ENCODE results near the gene FAM89B.

The FAM89B gene

DNA sequence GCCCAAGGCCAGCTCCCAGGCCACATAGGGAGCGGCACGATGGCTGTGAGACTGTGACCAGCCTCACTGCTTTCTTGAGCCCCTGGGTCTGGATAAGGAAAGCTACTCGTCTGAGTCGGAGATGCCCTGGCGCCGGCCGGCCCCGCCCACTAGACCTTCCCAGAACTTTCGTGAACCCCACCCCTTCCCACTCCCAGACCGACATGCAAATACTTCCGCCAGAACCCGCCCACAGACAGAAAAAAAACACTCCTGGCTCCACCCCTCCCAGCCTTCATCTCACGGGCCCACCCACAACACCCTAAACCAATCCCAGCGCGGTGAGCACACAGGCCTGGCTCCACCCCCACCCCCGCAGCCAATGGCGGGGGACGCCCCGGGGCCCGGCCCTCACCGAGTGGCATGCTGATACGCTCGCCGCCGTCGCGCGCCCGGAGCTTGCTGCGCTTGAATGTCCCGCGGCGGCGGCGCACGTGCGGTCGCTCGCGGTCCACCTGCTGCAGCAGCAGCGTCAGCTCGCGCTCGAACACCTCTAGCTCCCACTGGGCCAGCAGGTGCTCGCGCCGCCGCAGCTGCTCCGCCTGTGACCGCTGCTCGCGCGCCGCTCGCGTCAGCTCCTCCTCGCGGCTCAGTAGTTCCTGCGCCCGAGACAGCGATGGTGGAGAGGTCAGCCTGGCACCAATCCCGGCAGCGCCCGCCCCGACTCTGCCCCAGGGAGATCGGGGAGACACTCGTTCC is 34.7 kb downstream of the FAM89B start:
- peak in 1 of 2 experiments; percentile 67 for DNase-seq (ENCODE audit: low spot score in 2 of 2)
- H3K4me3 ChIP-seq, result no peak overlapping the region
- no peaks in the 10 kb centered on the region for H3K9me3 ChIP-seq
- no peaks in the 10 kb centered on the region for H3K27me3 ChIP-seq (ENCODE audit: low read depth)
- in situ Hi-C loops (cut with MboI; ENCODE audit: low sequenced_read_pairs), result no loop called here
- H3K36me3 ChIP-seq (replicated peaks), result peaks cover 19% of the 10 kb centered on the region
- H3K4me1 ChIP-seq, result peaks cover 2% of the 10 kb centered on the region; the same call in 1 of the 2 replicates

DNA sequence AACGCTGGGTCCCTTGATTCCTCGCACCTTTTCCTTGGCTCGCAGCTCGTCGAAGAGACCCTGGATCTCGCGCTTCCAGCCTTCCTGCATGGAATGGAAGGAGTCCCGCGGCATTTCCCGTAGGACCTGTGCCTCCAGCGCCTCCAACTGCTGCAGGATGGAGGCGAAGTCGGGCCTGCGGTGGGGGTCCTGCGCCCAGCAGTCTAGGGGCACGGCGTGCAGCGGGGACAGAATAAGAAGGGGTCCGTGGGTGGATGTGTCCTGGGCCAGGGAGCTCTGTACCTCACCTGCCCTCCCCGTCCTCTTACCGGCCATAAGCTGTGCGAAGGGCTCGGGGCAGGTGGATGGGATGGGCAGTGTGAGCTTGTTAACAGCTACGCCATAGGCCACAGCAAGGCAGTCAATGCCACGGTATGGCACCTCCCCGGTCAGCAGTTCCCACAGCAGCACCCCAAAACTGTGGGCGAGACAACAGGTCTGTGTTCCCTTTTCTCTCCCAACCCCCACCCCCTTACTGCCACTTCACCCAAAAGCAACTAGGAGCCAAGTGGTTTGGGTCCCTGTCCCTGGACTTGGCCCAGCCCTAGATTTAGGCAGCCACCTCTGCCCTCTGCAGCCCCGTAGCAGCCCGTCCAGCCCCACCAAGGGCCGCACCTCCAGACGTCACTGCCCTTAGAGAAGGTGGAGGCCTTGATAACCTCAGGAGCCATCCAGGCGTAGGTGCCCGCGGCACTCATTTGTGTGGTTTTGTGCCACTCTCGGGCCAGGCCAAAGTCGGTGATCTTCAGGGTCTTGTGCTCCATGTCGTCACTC is 35.5 kb downstream of the FAM89B start:
- Histone ChIP-seq H3K4me3 (no peak overlapping the region), H3K9me3 (no peaks in the 10 kb centered on the region), H3K4me1 (peaks cover 3% of the 10 kb centered on the region; the same call in 1 of the 2 replicates), H3K27me3 (ENCODE audit: low read depth) (no peaks in the 10 kb centered on the region), H3K36me3 (replicated peaks) (peaks cover 19% of the 10 kb centered on the region)
- DNase-seq (ENCODE audit: low spot score in 2 of 2), result no peak
- in situ Hi-C loops (cut with MboI; ENCODE audit: low sequenced_read_pairs), result no loop called here

DNA sequence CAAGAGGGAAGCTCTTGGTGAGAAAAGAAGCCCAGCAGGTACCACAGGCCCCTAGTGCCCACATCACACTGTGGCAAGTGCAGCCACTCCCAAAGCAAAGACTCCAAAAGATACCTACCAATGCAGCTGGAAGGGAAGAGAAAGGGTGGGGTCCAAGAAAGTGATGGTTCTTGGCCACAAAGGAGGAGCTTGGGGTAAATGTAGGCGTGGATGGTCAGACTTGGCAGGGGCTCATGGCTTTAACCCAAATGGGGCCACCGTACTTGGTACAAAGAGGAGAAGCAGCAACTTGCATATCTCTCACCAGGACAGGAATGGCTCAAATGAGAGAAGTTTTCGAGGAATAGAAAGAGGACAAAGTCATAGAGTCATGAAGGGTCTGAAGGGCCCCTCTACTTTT is 36.9 kb downstream of the FAM89B start:
- Histone ChIP-seq H3K4me1 (peaks cover 7% of the 10 kb centered on the region), H3K9me3 (no peaks in the 10 kb centered on the region), H3K36me3 (replicated peaks) (peaks cover 15% of the 10 kb centered on the region)

DNA sequence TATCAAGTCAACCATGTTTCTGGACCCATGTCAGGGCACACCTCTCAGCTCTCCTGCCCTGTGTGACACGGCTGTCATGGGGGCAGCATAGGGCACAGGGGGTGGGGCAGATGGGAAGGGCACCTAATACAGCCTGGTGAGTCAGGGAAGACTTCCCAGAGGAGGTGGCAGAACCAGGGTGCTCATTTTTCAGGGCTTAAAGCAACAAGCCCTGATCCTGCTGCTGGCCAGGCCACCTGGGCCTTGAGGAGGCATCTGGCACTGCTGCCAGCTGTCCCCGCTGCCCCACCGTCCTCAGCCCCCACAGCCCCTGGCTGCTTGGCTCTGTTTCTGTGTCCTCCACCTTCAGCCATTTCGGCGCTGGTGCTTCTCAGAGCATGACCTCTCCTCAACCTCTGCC is 37.3 kb downstream of the FAM89B start:
- Histone ChIP-seq H3K4me1 (peaks cover 7% of the 10 kb centered on the region), H3K36me3 (replicated peaks) (peaks cover 10% of the 10 kb centered on the region), H3K27me3 (ENCODE audit: low read depth) (no peaks in the 10 kb centered on the region), H3K4me3 (no peak overlapping the region), H3K9me3 (no peaks in the 10 kb centered on the region)
- no peak for DNase-seq (ENCODE audit: low spot score in 2 of 2)
- in situ Hi-C loops (cut with MboI; ENCODE audit: low sequenced_read_pairs), result no loop called here

More for the DNA sequence above, 36.9 kb downstream of the FAM89B start:
- Histone ChIP-seq H3K27me3 (ENCODE audit: low read depth) (no peaks in the 10 kb centered on the region), H3K4me3 (no peak overlapping the region)
- in situ Hi-C loops (cut with MboI; ENCODE audit: low sequenced_read_pairs), result no loop called here
- no peak for DNase-seq (ENCODE audit: low spot score in 2 of 2)

DNA sequence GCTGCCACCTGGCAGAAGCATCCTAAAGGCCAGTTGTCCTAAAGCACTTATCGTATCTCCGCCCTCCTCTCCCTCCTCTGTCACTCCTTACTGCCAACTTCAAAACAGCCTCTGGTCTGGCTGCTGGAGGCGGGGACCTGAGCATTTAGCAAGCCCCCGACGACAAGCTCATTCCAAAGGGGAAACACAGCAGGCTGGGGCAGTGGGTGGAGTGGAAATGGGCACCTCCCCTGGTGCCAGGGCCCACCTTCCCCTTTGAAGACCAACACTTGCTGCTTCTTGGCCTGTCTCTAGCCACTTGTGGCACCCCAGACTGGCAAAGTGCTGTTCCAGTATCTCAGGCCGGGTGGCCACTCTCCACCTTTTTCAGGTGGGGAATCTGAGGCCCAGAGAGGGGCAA is 38.1 kb downstream of the FAM89B start:
- in situ Hi-C loops (cut with MboI; ENCODE audit: low sequenced_read_pairs), result no loop called here

DNA sequence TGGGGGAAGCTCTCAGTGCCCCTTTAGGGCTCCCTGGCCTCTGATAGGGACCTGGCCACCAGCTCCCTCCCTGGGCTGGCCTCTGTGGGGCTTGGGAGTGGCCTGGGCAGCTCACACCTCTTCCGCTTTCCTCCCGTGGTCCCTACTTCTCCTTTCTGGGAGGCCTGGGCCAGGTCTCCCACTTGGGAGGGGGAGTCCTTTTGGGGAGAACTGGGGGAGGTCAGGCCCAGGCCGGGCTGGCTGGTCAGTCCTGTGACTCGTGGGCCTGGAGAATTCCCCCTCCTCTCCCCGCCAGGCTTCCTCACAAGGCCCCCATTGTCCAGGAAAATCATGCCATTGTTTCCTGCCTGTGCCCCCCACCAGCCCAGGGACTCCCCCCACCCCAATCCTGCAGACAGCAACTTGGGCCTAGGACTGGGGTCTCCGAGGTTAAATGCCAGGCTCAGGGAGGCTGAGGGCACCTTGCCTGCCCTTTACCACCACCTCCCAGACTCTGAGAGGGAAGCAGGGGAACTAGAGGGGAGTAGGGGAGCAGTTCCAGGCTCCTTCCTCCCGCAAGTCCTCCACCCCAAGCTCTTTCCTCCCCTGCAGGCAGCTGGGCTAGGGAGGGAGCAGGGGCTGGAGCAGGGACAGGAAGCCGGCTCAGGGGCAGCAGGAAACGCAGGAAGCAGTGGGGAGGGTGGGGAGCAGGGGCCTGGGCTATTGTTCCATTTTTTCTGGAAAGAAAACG is 38.9 kb downstream of the FAM89B start:
- peaks cover 7% of the 10 kb centered on the region for H3K4me1 ChIP-seq
- in situ Hi-C loops (cut with MboI; ENCODE audit: low sequenced_read_pairs), result no loop called here
- H3K36me3 ChIP-seq (replicated peaks), result no peaks in the 10 kb centered on the region; the same call in 1 of the 2 replicates
- H3K9me3 ChIP-seq, result no peaks in the 10 kb centered on the region
- no peak overlapping the region for H3K4me3 ChIP-seq
- H3K27me3 ChIP-seq (ENCODE audit: low read depth), result no peaks in the 10 kb centered on the region
- no peak for DNase-seq (ENCODE audit: low spot score in 2 of 2)

More for the DNA sequence above, 38.1 kb downstream of the FAM89B start:
- Histone ChIP-seq H3K9me3 (no peaks in the 10 kb centered on the region), H3K4me3 (no peak overlapping the region), H3K36me3 (replicated peaks) (peaks cover 6% of the 10 kb centered on the region; the same call in 1 of the 2 replicates), H3K27me3 (ENCODE audit: low read depth) (no peaks in the 10 kb centered on the region), H3K4me1 (peaks cover 7% of the 10 kb centered on the region)
- no peak for DNase-seq (ENCODE audit: low spot score in 2 of 2)

DNA sequence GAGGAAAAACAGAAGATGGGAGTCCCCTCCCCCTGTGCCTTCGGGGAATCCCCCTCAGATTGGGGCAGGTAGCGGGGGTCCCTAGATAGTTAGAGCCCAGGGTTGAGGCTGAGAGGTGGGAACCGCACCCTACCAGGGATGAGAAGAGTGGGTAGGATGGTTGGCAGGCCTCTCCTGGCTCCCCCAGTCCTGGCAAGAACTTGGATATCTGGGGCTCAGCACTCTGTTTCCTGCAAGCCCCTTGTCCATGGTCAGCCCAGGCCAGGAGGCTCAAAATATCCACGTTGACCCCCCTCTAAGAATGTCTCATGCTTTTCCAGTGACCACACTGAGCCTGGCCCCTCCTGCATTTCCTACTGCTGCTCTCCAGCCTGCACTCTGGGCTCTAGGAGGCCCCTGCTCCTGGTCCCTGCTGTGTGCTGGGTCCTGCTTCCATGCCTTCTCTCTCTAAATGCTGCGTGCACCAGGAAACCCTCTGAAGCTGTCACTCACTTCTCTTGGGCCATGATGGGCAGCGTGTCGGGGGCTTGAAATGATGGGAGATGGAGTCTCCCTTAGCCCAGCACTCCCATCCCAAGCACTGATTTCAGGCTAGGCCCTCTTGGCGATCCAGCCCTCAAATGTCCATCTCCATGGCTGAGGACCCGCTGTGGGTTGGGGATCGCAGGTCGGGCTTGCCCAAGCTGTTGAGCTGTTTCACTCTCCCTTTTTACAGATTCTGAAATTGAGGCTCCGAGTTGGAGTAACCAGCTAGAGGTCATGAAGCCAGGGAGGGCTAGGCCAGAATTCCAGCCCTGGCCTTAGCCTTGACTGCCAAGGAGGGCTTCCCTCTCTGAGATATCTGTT is 39.6 kb downstream of the FAM89B start:
- Histone ChIP-seq H3K27me3 (ENCODE audit: low read depth) (no peaks in the 10 kb centered on the region), H3K36me3 (replicated peaks) (peaks cover 5% of the 10 kb centered on the region), H3K4me3 (no peak overlapping the region), H3K4me1 (peaks cover 9% of the 10 kb centered on the region), H3K9me3 (no peaks in the 10 kb centered on the region)
- no peak for DNase-seq (ENCODE audit: low spot score in 2 of 2)
- in situ Hi-C loops (cut with MboI; ENCODE audit: low sequenced_read_pairs), result no loop called here

DNA sequence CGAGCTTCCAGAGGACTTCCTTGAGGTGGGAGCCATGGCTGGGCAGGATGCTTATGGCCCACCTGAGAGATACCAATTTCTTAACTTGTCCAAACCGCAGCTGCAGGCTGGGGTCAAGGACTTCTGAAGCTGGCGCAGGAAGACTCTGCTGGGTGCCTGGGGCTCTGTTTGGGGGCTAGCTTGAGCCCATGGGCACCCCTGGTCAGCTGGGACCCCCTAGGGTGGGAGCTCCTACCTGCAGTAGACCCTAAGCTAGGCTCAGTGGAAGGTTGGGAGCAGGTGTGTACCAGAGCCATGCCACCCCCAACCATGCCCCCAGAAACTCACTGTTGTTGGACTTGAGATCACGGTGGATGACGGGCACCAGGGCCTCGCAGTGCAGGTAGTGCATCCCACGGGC is 40.4 kb downstream of the FAM89B start:
- no peaks in the 10 kb centered on the region for H3K27me3 ChIP-seq (ENCODE audit: low read depth)
- H3K36me3 ChIP-seq (replicated peaks), result peaks cover 11% of the 10 kb centered on the region
- H3K9me3 ChIP-seq, result no peaks in the 10 kb centered on the region
- no peak for DNase-seq (ENCODE audit: low spot score in 2 of 2)
- H3K4me1 ChIP-seq, result peaks cover 9% of the 10 kb centered on the region
- in situ Hi-C loops (cut with MboI; ENCODE audit: low sequenced_read_pairs), result no loop called here
- H3K4me3 ChIP-seq, result peak overlapping the region; percentile 86; the same call in 1 of the 2 replicates

DNA sequence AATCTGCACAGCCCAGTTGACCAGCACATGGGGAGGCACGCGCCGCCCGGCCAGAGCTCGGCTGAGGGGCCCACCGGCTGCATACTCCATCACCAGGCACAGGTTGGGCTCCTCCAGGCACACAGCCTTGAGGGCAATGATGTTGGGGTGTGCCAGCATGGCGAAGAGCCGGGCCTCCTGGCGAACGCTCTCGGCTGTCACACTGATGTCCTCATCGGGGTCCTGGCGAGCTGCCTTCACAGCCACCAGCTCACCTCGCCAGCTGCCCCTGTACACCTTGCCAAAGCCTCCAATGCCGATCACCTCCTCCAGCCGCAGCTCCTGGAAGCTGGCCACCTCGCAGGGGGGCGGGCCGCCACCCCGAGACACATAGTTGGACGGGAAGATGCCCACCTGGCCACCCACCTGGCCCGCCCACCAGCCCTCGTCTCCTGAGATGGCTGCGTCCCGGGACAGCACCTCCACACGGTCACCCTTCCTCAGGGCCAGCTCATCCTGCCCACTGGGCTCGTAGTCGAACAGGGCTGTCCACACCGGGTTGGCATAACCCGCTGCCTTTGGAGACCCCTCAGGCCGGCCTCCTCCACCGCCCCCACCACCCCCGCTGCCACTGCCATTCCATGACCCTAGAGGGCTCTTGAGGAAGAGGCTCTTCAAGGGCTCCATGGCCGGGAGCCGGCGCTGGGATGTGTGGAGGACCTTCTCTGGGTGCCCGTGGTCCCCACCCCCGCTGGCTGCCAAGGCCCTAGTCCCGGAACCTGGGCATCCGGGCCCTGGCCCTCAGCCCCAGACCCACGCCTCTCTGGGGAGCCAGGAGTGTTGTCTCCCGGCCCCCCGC is 41.0 kb downstream of the FAM89B start:
- peak overlapping the region; percentile 86 for H3K4me3 ChIP-seq
- peaks cover 9% of the 10 kb centered on the region for H3K4me1 ChIP-seq
- in situ Hi-C loops (cut with MboI; ENCODE audit: low sequenced_read_pairs), result no loop called here
- peaks cover 17% of the 10 kb centered on the region for H3K36me3 ChIP-seq (replicated peaks)
- H3K9me3 ChIP-seq, result no peaks in the 10 kb centered on the region
- DNase-seq (ENCODE audit: low spot score in 2 of 2), result peak in 1 of 2 experiments; percentile 36
- H3K27me3 ChIP-seq (ENCODE audit: low read depth), result no peaks in the 10 kb centered on the region

DNA sequence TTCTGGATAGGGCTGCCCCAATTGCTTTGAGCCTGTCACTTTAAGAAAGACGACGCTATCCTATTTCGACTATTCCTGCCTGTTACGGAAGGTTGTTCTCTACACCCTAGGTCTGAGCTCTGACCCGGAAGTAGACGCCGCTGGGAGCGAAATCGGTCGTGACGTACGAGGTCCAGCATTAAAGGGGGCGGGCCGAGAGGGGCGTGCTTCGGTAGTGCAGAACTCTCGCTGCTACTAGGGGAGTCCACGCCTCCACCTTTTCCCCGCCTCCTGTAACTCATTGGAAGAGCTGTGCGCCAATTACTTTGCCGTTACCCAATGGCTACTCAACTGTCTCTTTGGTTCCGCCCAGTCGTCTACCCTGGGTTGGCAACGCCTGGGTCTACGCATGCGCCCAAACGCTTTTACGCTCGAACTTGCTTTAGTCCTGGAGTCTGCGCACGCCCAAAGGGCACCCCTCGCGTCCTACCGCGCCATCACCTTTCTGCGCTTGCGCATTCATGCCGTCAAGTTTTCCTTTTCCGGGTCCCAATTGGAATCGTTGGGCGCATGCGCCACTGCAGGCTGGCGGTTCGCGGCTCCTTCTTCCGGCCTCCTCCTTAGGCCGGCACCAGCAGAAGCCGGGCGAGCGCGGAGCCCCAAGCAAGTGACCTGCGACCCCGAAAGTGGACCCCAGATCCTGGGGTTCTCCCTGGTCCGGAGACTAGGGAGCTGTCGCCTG is 43.1 kb downstream of the FAM89B start, which contains the start of gene PCNX3:
PCNX3 (plus strand) TSS at position 548 of the 721 bp plus-strand sequence. CDS start 536 bp downstream, outside the sequence.
- peaks cover 38% of the 10 kb centered on the region for H3K36me3 ChIP-seq (replicated peaks)
- H3K4me1 ChIP-seq, result peaks cover 9% of the 10 kb centered on the region
- H3K27me3 ChIP-seq (ENCODE audit: low read depth), result no peaks in the 10 kb centered on the region
- peak within 1 kb of the TSS; percentile 86 for H3K4me3 ChIP-seq
- no peaks in the 10 kb centered on the region for H3K9me3 ChIP-seq
- in situ Hi-C loops (cut with MboI; ENCODE audit: low sequenced_read_pairs), result no loop called here
- peak; percentile 100 for DNase-seq (ENCODE audit: low spot score in 2 of 2)

DNA sequence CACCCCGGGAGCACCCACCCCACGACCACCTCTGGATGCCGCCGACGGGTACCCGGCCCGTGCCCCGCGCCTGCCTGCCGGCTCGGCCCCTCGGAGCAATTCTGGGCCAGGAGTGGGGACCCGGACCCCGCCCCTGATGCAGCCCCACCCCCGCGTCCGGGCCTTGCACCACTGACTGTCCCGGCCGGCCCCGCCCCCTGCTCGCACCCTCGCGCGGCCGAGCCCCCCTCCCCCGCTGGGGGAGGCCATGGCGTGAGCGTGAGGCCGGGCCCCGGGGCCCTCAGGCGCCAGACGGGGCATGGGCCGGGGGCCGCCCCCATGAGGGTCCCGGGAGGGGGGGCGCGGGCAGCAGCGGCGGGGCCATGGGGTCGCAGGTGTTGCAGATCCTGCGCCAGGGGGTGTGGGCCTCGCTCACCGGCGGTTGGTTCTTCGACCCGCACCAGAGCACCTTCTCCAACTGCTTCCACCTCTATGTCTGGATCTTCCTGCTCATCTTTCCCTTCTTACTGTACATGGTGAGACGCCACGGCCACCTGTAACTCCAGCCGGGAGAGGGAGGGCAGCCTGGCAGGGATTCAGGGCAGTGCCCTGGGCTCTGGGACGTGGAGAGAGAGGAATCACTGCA is 43.7 kb downstream of the FAM89B start:
- H3K9me3 ChIP-seq, result no peaks in the 10 kb centered on the region
- peak overlapping the region; percentile 86 for H3K4me3 ChIP-seq
- peaks cover 9% of the 10 kb centered on the region for H3K4me1 ChIP-seq
- in situ Hi-C loops (cut with MboI; ENCODE audit: low sequenced_read_pairs), result no loop called here
- peak in 1 of 2 experiments; percentile 76 for DNase-seq (ENCODE audit: low spot score in 2 of 2)
- peaks cover 41% of the 10 kb centered on the region for H3K36me3 ChIP-seq (replicated peaks)
- H3K27me3 ChIP-seq (ENCODE audit: low read depth), result no peaks in the 10 kb centered on the region
